ENCODE measurements around the gene PRDM8.
A peak's percentile ranks its signal among the peaks of the same experiment; 100 is the strongest.

The PRDM8 gene

DNA sequence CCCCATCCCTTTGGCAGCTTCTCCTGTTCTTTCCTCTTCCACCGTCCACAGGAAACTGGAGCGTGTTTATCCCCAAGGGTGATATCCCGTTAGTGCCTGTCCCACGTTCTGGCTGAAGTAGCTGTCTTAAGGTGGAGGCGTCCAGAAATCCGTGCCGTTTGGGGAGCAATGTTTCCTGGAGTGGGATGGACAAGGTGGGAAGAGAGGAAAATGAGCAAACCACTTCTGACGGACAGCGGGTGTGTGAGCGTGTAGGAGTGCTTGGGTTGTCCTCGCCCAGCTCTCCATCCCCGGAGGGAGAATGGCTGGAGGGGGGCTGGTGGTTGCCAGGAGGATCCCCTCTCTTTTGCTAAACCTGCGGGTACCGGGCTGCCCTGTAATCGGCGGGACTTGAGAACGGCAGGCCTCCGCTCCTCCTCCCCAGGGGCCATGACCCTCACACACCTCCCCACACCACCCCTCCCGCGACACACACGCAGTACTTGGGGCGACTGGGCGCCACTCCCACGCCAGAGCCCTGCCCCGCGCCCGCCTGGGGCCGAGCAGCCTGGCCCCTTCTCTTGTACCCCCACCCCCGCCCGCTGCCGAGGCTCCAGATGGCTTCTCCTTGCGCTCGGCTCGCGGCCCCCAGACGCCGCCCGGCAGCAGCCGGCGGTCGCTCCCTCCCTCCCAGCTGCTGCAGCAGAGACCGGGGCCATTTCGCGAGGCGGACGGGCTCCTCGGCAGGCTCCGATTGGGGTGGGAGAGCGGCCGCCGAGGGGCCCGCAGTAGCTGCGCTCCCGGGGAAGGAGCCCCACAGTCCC, 13.9 kb upstream of the PRDM8 start:
- DNase-seq (ENCODE audit: low read depth), result peak; percentile 14

DNA sequence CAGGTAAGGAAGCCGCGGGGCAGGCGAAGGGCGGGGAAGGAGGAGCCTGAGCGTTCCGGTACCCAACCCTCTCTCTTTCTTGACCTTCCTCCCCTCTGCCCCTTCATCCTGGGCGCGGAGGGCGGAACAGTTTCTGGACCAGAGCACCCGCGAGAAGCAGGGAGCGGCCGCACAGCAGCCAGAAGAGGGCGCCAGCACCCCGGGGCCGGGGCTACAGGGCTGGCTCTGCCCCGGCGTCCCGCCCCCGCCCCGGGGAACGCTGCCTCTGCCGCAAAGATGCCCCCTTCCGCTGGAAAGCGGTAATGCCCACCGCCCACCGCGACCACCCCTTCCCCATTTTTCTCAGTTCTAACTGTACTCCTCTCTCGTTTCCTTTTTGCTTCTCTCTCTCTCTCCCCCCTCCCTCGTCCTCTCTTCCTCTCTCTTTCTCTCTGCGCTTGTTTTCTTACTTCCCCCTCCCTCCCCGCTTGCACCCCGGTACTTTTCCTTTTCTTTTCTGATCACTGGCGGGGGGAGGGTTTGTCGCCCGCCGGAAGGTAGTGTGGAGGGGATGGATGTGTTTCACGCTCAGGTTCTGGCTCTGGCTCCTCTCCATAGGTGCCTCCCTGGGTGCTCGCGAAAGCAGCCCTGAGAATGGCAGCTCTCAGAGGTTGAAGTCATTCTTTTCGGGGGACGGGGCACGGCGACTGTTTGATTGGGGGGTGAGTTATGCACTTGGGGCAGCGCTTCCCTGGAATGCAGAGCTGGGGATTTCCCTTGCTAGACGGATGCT, 13.1 kb upstream of the PRDM8 start:
- DNase-seq (ENCODE audit: low read depth), result peak; percentile 95

DNA sequence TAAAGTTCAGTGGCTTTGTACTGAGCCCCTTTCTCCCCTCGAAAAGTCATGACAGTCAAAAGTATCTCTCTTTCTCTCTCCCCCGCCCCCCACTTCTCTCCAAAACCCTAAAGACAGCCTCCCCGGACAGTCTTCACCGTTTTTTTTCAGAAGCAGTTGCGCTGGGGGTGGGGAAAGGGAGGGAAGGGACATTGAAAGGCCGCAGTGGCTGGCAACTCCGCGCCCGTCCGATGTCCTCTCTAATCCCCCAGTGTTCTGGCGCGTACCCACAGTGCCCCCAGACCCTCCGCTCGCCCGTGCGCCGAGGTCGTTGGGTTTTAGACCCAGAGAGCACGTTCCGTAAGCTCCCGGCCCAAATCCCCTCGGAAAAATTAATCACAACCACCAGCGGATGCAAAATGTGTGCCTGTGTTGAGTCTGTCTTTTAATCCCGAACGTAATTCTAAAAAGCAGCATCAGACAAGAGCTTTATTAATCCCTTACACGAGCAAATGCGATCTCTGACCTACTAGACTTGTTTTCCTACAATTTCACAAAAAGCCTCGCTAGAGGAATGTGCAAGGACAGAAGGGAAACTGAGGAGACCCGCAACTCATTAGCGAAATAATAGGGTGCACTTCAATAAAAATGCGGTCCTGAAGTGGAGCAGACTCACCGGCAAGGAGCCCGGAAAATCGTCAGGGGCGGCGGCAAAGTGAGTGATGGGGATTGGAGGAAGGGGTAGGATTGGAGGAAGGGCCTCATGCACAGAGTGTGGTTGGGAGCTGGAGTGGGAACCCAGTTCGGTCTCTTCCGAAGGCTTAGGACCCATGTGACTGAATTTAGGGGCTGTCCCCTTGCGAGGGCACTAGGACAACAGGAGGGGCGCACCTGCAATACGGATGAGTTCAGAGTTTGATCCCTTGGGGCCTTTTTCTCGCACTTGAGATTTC, 12.2 kb upstream of the PRDM8 start:
- no peak for DNase-seq (ENCODE audit: low read depth)

DNA sequence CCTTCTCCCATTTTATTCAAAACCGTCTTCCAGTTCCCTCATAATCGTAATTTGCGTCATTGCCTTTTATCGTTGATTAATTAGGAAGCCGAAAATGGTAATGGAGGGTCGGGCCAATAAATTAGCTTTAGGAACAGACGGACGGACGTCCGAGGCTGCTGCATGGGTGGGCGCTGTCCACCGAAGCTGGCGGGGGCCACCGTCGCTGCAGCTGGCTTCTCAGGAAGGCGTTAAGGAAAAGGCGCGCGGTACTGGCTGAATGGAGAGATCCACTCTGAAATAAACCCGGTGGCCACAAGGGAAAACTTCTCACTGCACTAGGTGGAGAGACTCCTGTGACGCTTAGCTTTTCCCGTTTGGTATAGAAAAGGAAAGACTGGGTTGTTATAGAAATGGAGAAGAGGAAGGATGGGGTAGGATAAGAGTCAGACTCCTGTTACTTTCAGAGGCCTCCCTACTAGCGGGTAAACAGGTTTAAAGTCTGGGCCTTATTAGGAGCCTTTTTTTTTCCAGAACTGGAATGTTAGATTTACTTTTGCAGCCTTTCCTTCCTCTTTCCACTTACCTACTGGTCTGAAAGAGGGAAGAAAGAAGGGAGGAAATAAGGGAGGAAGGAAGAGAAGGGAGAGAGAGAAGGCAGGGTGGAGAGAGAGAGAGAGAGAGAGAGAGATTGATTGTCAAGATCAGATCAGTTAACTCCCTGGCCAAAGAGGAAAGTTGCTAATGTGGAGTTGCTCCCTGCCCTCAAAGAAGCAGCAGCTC, 11.3 kb upstream of the PRDM8 start:
- no peak for DNase-seq (ENCODE audit: low read depth)

DNA sequence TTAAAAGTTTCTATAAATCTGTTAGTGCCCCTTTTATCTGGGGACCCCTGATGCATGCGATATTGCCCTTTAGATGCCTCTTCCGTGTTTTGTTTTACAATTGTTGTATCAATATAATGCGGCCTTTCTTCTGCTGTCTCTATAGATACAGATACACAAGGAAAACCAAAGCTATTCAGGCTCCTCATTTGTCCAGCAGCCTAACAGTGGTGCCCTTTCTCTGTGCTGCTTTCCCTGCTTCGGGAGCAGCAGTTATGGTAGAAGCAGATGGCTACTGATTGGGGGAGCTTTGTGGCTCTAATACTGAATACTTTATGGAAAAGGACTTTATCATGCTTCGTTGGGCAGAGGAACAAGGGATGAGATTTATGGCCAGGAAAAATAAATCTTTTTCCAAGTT, 10.6 kb upstream of the PRDM8 start:
- DNase-seq (ENCODE audit: low read depth), result no peak

DNA sequence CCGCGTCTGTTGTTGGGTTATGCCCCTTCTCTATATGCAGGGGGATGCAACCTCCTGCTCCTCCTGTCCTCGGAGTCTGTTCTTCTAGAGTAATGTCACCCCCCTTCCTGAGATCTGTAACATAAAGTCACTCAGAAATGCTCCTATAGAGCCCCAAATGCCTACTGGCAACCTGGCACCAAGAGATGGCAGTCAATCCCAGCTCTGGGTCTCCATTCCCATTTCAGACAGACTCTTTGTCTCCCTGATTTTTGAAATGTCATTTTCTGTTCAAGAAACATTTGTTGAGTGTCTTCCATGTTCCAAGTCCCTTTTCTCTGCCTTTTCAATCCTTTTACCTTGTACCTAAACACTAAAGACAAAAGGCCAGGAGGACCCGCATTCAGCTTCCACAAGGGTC, 9.6 kb upstream of the PRDM8 start:
- DNase-seq (ENCODE audit: low read depth), result no peak

DNA sequence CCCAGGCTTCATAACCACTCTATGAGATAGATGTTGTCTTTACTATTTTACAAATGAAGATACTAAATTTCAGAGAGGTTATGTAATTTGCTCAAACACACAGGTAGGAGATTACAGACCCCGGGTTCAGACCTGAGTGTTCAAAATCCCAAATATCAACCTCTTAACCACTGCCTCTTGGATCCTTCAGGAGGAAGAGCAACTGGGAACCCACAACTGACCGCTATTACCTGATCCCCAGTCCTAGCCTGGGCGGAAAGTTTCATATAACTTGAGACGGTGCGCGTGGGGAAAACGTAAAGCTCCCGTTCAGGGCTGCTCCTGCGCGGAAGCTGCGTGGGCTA, 8.9 kb upstream of the PRDM8 start:
- no peak for DNase-seq (ENCODE audit: low read depth)

DNA sequence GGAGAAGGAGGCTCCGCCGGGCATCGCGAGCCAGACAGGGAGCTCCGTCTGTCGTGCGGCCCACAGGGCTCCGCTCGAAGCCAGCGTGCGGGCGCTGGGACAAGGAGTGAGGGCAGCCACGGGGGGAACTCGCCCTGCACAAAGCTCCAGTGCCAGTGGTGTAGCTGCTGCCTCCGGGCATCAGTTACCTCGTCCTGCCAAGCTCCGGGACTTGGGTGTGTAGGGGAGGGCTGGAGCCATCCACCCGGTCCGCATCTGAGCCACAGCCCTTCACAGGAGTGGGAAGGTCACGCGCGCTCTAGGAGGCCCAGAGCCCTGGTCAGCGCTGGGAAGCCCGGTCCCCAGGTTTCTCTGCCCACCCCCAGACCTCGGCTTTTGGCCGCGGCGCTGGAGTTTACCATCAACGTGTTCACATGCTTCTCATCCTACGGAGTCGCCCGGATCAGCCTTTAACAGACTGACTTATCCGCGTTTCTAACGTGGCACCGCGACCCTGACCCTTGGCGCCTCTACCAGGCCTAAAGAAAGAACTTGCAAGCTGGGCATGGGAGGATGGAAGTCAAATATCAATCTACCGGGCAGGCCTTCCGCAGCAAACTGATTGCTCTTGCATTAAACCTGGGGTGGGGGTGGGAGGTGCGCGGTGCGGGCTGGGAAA, 8.4 kb upstream of the PRDM8 start:
- no peak for DNase-seq (ENCODE audit: low read depth)

DNA sequence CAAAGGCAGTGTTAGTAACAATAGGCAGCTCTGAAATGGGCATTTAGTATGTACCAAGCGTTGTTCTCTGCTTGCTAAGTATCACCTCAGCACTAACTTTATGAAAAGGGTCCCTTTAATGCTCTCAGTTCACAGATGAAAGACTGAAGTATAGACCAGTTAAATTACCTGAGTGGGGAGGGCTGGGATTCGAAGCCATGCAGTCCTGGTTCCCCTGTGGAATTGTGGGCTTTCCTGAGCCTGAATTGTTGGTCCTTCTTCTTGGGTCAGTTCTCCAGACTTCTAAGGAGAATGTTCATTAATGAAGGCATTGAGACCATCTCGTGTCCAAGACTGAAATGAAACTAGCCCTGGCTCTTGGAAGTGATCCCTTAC, 7.7 kb upstream of the PRDM8 start:
- no peak for DNase-seq (ENCODE audit: low read depth)

DNA sequence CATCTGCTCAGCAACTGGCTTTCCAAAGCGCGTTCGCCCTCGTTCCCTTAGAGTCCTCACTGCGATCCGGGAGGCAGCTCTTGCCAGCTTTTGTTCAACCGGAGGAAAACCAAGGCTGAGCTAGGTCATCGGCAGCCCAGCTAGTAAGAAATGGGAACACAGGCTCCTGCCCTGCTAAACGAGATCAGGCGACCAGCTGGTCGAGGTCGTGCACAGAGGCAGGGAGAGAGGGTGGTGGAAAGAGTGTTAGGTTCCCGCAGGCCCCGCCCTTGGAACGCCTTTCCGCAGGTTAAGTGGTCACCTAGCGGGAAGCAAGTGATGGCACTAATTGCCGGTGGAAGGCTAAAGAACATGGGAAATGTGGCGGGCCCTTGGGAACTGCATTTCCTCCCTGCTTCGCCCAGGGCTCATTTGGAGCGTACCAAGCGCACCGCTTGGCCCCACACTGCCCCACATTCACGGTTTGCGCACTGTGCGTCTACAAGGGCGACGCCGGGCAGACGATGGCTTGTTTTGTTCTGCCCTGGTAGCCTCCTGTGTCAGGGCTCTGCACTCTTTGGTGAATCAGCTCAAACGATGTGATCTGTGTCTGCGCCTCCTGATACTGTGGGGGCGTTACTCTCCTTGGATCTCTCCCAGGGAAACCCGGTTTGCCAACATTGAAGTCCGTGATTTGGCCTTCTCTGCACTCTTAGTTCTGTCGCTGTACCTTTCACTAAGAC, 7.2 kb upstream of the PRDM8 start:
- no peak for DNase-seq (ENCODE audit: low read depth)

DNA sequence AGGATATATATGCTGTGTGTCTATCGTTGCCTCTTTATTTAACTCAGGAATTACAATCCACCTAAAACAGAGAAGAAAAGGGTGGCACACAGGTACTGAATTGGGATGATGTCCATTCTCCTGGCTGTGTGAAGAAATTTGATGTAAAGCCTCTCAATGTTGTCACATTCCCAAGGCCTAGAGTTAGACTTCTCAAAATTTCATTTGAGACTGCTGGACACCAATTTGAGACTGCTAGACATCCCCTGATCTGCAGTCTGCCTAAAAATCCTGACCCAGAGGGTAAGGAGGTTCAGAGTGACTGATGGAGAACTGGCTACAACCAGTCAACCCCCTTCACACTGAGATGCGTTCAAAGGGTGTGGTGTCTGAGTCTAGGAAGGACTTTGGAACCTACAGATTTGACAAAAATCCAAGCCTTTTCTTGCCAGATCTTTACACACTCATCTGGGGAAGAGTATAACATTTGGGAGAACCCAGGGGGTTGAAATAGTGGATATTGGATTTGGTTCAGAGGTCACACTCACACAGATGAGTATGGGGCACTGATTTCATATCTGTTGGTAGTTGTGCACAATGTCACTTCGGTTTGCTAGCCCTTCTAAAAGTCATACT, 4.9 kb upstream of the PRDM8 start:
- no peak for DNase-seq (ENCODE audit: low read depth)

DNA sequence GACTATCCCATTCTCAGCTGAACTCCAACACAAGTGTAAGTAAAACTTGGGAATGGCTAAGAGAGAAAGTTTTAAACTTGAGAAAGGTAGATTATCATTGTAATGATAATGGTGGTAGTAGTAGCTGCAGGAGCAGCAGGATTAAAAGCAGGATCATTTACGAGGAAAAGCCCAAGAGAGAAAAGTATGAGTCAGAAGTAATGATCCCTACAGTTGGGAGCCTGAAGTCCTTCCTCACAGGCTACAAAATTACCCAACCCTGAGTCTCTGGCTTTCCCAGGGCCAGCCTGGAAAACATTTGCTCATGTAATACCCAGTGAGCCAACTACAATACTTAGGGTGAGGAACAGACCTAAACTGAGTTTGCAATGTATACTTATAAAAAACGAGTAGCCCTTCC, 4.4 kb upstream of the PRDM8 start:
- DNase-seq (ENCODE audit: low read depth), result no peak

DNA sequence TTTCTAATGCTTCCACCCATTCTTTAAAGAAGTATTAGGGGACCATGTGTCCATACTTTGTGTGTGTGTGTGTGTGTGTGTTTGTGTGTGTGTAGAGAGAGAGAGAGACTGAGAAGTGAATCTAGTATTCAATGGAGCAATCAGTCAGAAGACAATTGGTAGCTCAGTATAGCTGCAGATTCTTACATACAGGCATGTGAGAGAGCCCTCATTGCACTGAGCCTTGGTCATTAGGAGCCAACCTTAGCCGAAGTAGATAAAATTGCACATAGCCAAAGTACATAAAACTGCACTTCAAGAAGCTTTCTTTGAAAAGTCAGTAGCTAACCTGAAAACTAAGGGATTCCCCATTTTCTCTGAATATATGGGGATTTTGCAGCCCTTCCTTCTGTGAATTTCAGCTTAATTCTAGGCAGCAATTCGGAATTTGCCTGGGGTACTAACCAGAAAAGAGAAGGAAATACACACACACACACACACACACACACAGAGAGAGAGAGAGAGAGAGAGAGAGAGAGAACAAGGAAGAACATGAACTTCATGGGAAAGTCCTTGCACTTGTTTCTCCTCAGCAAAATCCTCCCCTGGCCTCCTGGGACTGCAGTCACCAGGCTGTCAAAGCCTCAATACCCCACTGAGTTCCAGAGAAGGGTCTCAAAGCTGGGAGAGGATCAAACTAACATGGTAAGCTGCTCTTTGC, 1.7 kb upstream of the PRDM8 start:
- DNase-seq (ENCODE audit: low read depth), result no peak

DNA sequence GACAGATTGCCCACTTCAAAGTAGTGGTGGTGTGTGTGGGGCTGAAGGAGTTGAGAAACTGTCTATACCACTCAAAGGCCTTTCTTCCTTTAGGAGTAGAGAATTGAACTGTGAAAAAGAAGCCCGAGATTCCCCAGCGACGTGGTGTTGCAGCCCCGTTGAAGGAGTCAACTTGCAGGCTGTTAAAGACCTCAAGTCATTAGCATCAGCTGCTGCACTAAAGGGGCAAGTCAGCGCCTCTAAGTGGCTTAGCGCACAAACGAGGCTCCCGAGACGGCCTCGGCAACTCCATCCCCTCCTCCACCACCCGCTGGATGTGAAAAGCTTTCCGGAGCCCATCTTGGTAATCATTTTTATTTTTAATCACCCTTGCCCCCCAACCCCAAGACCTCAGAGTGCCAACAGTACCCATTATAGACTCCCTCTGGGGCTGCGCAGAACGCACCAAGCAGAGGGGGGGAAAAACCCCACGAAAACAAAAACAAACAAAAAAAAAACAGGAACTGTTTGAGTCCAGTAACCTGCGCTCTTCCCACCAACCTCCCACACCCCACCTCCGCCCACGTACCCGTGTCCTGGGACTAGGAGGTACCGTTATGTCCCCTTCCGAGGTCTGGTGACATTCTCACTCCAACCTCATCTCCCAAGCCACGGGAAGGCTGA, 913 bp upstream of the PRDM8 start:
- DNase-seq (ENCODE audit: low read depth), result no peak

DNA sequence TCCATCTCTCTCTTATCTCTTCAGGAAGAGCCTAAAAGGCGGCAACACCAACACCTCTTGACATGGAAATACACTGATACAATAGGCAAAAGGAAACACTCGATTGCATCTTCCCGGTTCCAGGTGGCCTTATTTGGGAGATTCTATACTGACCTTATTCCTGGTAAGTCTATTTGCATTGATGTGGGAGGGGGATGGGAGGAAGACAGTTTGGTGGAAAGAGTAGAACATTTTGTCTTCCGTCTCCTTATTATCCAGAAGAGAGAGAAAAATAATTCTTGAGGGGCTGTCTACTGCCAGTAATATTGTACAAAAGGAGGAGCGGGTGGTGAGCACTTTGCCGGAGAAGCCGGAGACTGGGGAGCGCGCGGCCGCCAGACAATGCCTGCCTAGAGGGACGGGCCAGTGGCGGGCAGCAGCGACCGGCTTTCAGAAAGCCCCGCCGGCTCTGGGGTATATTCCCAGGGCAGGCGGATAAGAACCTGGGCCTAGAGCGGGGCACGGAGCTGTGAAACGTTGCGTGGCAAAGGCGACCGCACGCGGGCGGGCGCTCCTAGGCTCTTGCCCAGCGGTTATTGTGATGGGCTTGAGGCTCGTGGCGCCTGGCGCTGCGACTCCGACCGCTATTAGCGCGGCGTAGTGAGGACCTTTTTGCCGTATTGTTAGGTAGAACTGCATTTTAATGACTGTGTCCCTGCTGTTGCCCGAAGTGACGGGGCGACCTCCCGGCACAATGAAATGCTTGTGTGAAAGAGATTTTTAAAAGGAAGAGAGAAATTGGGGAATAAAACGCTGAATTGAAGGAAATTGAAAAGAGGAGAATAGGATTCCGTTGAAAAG, 518 bp downstream of the PRDM8 start:
- DNase-seq (ENCODE audit: low read depth), result no peak

DNA sequence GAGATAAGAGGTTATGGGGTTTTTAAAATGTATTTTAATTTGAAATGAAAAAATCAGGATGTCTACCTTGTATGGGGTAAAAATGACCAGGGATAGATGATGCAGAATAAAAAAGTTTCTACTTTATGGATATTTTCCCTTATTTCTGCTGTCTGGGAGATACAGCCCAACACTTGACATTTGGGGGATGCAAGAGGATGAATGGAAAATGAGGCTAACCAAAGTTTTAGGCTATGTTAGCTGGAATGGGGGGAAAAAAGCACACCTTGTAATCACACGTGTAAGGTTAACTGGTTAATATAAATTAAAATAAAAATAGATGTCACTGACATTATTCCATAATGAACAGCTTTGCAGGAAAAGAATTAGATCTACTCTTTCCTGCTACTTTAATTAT, 1.1 kb downstream of the PRDM8 start:
- no peak for DNase-seq (ENCODE audit: low read depth)

DNA sequence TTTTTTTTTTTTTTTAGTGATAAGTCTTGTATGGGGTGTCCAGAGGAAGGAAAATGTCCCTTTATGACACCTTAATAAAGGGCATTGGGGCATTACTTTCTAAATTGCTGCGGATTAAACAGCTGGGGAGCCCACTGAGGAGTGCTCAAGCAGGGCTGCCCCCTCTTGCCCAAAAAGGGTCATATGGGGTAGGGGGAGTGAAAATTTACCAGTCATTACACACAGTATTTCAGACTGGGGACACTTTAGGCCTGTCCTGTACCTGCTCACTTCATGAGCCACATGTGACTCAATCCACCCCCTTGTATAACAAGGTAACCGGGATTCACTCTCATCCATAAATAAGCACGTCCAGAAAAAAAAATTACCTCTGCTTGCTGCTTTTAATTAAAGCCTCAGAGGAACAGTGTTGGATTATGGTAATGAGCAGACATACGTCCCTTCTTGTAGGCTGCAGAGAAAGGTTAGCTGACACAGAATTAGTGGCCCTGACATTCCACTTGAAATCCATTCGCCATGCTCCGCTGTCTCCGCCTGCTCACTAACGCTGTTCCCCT, 1.8 kb downstream of the PRDM8 start:
- DNase-seq (ENCODE audit: low read depth), result no peak

DNA sequence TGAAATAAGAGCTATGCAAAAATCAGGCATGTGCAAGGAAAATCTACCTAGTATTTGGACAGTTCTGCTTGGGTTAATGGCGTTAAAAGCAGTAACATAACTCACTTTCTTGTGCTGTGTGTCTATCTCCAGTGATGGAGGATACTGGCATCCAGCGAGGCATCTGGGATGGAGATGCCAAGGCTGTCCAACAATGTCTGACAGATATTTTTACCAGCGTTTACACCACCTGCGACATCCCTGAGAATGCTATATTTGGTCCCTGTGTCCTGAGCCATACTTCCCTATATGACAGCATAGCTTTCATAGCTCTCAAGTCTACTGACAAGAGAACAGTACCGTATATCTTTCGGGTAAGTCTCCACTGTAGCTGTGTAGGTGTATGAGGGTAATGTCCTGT, 2.6 kb downstream of the PRDM8 start:
- no peak for DNase-seq (ENCODE audit: low read depth)
